Sigmoid colon (tissue), 4 donors: ENCODE measurements around the gene GFER.

Experiments used
- CTCF ChIP-seq, 4 experiments: fragments of 450-650 bp in 3 of 4; fragments of 200-600 bp in 1 of 4; IDR thresholded peaks; one replicate each; pipeline ENCODE4 v1.5.1; 2016 to 2019; ENCODE audit warnings: antibody characterized with exemption in 4 of 4, mild to moderate bottlenecking in 3 of 4, moderate library complexity in 2 of 4
- EP300 ChIP-seq, 4 donors: sonication (generic); formaldehyde crosslinking; IDR thresholded peaks; one replicate each; pipeline ENCODE4 v1.6.1; 2017; ENCODE audit warnings: antibody characterized with exemption in 4 of 4
- POLR2A ChIP-seq, 2 donors: fragments of 450-650 bp; IDR thresholded peaks; one replicate each; pipeline ENCODE4 v1.6.1; 2016; ENCODE audit warnings: antibody characterized with exemption in 2 of 2, mild to moderate bottlenecking in 2 of 2, moderate library complexity in 2 of 2

- no peak for TF ChIP-seq CTCF (IDR thresholded peaks at IDR 0.05)
- no peak for TF ChIP-seq POLR2A (IDR thresholded peaks at IDR 0.05)
- no peak for TF ChIP-seq EP300 (IDR thresholded peaks at IDR 0.05)
Observed at GRCh38 chr16:1998360-1998835, 14.4 kb downstream of the GFER start.
